ENCODE measurements around the gene IFI16. TPM values are rescaled to one million over a fixed set of nuclear protein-coding genes. Genes with fewer than 3 reads are reported as not detected.

Gene IFI16
- total and polyA plus RNA-seq, 2 of the 4 experiments (the other 2 are of a cell fraction) = 45.0 to 65.3 TPM

- no peak overlapping the region for H2BK5ac ChIP-seq (ENCODE audit: low read depth, low read length, poor library complexity, severe bottlenecking)
- DNase-seq (no peak), ATAC-seq (ENCODE audit: low read depth) (no peak)
- ChIA-PET POLR2A (ENCODE audit: unreplicated experiment) (no interaction called here), CTCF (interaction anchor here (0.6 kb wide), 1 partner anchor 218 kb away, joined by 4 read pairs; no protein-coding TSS in a partner anchor)
- H3K14ac ChIP-seq (replicated peaks; ENCODE audit: low read depth, low read length) = no peak overlapping the region
- H3K4me1 ChIP-seq (ENCODE audit: control insufficient read depth, insufficient read depth, low read length) = peaks cover 13% of the 10 kb centered on the region
- no peak overlapping the region for H3K4me2 ChIP-seq (ENCODE audit: low read depth, low read length)
- no peak overlapping the region for H4K8ac ChIP-seq (ENCODE audit: low read depth in 2 of 2, low read length in 2 of 2)
- H3K23ac ChIP-seq (ENCODE audit: low read depth, low read length) = no peak overlapping the region
- H3K9ac ChIP-seq (ENCODE audit: low read depth, low read length) = no peak overlapping the region
- H3K4me3 ChIP-seq (ENCODE audit: insufficient read depth, low read depth, low read length) = no peak overlapping the region
- no peak overlapping the region for H2AK5ac ChIP-seq (ENCODE audit: low read depth, low read length)
- H4K5ac ChIP-seq (ENCODE audit: low read depth, low read length) = no peak overlapping the region
- peaks cover 0 to 5% of the 10 kb centered on the region in 2 experiments; a peak in 2 of 4 replicates for H3K79me1 ChIP-seq (ENCODE audit: low read depth in 1 of 2, low read length in 2 of 2)
- H3K56ac ChIP-seq (ENCODE audit: extremely low read depth, insufficient read depth, low read length) = no peak overlapping the region
- TF ChIP-seq MAFK (IDR thresholded peaks at IDR 0.05; ENCODE audit: low read depth, low read length) = no peak
- no peak for TF ChIP-seq RCOR1 (IDR thresholded peaks at IDR 0.05; ENCODE audit: insufficient replicate concordance, low read length)
- no peak for TF ChIP-seq NFE2L2 (IDR thresholded peaks at IDR 0.05; ENCODE audit: low read depth, low read length)
- no peak for TF ChIP-seq RAD21 (IDR thresholded peaks at IDR 0.05; ENCODE audit: low read length)
- no peak for TF ChIP-seq BHLHE40 (IDR thresholded peaks at IDR 0.05; ENCODE audit: low read depth, low read length)
- TF ChIP-seq CEBPB (IDR thresholded peaks at IDR 0.05; ENCODE audit: low read depth, low read length) = peak; percentile 34; the same call in 1 of the 2 replicates
- BruUV-seq (replicated peaks) = no TSS peak
- no peaks in the 10 kb centered on the region for H3K9me3 ChIP-seq (ENCODE audit: control insufficient read depth, insufficient read depth, low read length)
- H2BK120ac ChIP-seq (ENCODE audit: low read depth, low read length) = no peak overlapping the region
- H2BK20ac ChIP-seq (ENCODE audit: low read depth, low read length) = no peak overlapping the region
- in situ Hi-C loops (cut with MboI; ENCODE audit: low sequenced_read_pairs) (loop anchor here (10.0 kb wide), 1 partner anchor 1043 kb away; no protein-coding TSS in a partner anchor), dilution Hi-C loops (cut with HindIII; ENCODE audit: low sequenced_read_pairs, unreplicated experiment) (no loop called here), intact Hi-C loops (cut with micrococcal nuclease) (no loop called here)
- H3K4ac ChIP-seq (ENCODE audit: low read depth, low read length) = no peak overlapping the region
- no peaks in the 10 kb centered on the region for H4K20me1 ChIP-seq (ENCODE audit: insufficient read depth, low read length)
- no peak overlapping the region for H2AK9ac ChIP-seq (replicated peaks; ENCODE audit: low read depth, low read length, poor library complexity)
- no peaks in the 10 kb centered on the region for H3K36me3 ChIP-seq (ENCODE audit: control insufficient read depth, insufficient read depth, low read length)
- no peaks in the 10 kb centered on the region for H3K27me3 ChIP-seq (ENCODE audit: control insufficient read depth, insufficient read depth, low read length)
- H4K91ac ChIP-seq (ENCODE audit: insufficient read depth, low read depth, low read length) = no peak overlapping the region
- no peak overlapping the region for H2BK15ac ChIP-seq (ENCODE audit: low read depth, low read length)
- no peak overlapping the region for H2AFZ ChIP-seq (replicated peaks; ENCODE audit: low read length, poor library complexity)
- H3K18ac ChIP-seq (ENCODE audit: low read depth, low read length) = no peak overlapping the region
- H3K27ac ChIP-seq (ENCODE audit: insufficient read depth, low read length) = no peak overlapping the region
- H3K9me1 ChIP-seq (ENCODE audit: insufficient read depth, low read length) = 0 out of 2 replicates have a peak, but pooled peaks cover 3% of the 10 kb centered on the region
These were observed 2.0 kb upstream of the IFI16 start for GRCh38 chr1:159007726-159008125.
